ENCODE data around the gene FAM53C.
"Not testable (repeated sequence)": the region's sequence is repeated elsewhere in the genome, so short reads cannot be mapped to it uniquely, and the experiment has no call there.

Gene FAM53C

DNA sequence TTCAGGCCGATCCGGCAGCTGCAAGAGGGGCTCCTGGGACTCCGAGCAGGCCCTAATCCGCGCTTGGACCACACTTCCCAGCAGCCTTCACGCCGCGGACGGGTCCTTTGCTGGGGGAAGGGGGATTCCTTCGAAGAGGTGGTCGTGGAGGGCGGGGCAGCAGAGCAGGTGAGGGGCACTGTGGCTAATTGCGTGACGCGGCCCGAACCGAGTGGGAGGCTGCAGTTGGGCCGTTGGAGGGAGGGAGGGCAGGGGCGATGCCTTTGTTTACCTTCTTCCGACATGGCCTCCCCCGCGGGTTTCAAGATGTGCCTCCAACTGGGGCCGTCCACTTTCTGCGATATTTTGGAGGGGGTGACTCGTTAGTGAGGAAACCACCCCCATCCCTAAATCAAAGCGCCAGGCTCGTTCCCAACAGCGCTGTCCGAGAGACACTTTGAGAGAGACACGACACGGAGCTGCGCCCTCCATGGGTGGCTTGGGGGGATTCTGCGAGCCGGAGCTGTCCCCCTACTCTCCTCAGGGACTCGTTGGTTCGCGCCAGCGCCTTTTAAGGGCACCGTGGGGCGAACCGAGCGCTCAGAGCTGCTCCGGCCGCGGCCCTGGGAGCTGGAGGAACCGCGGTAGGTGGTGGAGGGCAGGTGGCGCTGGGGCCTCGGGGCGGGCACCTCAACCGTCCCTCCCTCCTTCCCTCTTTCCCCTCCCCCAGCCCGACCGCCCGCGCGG, at the start of gene FAM53C:
FAM53C (plus strand) TSS at position 582 of the 726 bp plus-strand sequence. CDS start 3,070 bp downstream, outside the sequence.
- DNase-seq, result peak; percentile 91

DNA sequence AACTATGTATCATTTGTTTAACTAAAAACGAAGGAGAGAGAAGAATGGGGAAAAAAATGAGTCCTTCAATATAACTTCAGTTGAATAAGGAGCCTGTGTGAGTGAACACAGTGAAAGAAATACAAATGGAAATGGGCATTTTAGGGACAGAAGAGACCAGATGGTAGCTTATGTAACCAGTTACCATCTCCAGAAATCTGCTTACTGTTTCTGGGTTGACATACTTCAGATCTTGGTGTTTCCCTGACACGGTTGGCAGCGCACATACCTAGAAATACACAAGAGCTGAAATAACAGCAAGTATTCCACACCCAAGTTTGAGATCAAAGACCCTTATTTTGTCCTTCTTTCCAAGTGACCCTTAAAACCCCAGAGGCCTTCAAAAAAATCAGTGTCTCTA, 48.8 kb upstream of the FAM53C start:
- DNase-seq, result no peak

DNA sequence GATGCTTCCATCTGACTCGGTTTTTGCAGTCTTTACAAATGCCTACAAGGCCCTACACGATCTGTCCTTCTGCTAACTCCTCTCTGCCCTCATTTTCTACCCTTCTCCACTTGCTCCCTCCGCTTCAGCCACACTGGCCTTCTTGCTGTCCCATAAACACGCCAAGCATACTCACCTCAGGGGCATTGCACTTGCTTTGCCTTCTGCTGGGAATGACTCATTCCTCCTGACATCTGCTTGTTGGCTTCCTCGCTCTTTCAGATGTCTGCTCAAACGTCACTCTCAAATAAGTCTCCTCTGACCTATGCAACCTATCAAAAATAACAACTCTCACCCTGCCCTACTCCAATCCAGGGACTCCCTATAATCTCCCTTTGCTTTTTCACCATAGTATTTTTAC, 34.7 kb upstream of the FAM53C start:
- DNase-seq, result no peak

DNA sequence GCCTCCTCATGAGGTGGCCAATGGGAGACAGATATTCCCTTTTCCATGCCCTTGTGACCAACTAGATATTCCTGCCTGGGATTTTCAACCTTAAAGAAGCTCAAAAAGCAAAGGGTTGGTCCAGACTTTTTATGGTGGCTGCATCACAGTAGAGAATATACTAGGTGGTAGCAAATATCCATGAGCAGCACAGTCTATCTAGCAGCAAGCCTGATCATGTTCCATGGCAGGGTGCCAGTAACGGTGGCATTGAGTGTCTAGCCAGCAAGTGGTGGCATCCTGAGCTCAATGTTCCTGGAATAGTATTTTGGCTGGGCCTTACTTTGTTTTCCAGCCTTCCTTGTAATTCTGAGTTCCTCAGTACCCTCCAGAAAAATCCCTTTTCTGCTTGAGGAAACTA, 32.3 kb upstream of the FAM53C start:
- DNase-seq, result no peak

DNA sequence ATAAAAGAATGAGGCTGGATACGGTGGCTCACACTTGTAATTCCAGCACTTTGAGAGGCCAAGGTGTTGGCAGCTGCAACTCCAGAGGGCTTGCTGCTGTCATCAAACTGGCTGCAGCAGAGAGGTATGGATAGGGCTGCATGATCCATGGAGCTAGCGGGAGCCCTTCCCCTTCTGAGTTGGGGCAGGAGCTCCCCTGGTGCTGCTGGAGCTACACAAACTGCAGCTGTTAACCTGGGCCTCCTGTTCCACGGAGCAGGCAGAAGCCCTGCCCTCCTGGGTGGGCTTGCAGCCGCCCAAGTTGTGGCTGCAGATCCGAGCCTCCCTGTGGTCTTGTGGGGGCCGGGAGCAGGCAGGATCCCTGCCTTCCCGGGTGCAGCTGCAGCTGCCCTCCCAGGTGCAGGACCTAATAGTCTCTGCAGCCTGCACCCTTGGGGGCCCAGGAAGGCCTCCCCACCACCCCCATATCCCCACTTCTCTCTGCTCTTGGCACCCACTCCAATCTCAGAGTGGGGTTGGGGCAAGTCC, 22.3 kb upstream of the FAM53C start:
- DNase-seq, result no peak

DNA sequence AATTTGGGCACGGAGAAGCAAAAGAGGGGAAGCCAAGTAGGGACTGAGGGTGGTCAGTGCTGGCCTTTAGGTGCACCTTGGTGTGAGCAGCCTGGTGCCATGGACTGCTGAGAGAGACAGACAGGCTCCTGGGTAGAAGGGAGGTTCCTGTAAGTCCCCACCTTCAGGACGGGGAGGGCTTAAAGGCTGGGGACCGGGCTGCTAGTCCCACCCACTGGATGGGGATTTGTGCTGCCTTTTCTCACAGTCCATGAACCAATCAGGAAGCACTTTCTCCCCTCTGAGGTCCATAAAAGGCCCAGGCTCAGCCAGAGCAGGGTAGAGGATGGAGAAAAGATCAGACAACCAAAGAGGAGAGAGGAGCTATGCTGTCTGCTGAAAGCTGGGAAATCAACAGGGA, 21.7 kb upstream of the FAM53C start:
- no peak for DNase-seq

DNA sequence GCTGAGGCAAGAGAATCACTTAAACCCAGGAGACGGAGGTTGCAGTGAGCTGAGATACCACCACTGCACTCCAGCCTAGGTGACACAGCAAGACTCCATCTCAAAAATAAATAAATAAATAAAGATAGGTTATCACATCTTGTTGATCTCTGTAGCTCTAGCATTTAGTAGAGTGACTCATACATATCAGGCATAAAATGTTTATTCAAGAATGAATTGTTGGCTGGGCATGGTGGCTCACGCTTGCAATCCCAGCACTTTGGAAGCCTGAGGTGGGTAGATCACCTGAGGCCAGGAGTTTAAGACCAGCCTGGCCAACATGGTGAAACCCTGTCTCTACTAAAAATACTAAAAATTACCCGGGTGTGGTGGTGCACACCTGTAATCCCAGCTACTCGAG, 19.9 kb upstream of the FAM53C start:
- not testable (repeated sequence) for DNase-seq

DNA sequence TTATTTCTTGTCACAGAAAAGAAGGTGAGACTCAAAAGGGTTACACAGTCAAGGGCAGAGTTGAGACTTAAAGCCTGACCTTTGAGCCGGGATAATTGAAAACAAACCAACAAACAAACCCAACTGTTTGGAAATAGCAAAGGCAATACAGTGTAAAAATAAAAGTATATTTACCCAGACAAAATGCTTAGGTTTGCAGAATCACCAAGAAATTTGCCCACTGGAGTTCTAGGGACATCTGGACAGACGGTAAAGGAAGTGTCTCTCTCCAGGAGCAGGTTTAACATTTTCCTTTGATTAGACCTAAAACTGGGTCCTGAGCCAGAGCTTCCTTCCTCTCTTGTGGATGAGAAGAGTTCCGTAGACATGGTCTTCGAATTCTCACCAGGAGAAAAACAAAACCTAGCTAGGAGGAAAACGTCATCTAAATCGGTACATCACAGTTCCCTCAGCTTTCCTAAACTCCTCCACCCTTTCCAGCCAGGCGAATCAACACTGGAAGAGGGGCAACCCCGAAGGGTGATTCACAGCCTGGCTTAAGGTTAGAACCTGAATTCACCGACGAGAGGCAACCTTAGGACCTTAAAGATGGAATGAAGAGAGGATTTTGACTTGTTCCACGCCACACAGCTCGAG, 7.1 kb upstream of the FAM53C start:
- DNase-seq, result no peak

DNA sequence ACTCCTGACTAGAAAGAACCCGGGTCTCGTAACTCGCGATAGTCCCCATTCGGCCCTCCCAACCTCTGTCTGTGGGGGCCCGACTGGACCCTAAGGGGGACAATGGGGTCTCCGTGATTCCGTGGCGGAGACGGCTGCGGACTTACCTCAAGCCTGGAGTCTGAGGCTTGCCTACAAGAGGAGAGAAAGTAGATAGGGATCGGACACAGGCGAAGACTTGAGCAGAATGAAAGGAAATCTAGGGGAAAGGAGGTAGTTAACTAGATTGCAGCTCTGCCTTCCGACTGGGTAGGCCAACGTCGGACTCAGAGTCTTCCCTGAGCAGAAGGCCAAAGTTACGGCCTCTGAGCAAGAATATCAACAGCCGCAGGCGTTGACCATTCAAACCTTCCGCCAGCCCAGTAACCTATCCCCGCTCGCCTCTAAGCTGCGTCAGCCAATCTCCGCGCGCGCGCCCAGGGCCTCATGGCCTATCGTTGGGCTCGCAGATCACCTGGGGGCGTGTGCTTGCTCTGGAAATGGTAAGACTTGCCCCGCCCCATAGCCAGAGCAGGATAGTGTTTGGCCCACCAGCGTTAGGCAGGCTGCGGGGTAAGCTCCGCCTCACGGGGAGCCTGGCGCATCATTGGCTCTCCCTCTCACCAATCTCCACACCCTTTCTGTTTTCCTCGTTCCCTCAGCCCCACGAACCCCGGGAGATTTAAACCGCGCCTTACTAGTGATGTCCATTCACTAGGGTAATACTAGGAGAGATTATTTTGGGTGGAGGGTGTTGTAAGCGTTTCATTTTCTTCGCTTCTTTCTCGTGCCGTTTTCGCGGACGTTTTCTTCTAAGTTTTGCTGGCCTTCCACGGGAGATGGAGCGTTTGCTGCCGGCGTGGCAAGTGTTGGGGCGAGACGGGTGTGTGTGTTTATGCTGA, 6.4 kb upstream of the FAM53C start, which contains the start of gene CDC25C:
CDC25C (minus strand) TSS at position 356 of the 920 bp plus-strand sequence. CDS start 624 bp downstream, outside the sequence.
- peak; percentile 98 for DNase-seq

DNA sequence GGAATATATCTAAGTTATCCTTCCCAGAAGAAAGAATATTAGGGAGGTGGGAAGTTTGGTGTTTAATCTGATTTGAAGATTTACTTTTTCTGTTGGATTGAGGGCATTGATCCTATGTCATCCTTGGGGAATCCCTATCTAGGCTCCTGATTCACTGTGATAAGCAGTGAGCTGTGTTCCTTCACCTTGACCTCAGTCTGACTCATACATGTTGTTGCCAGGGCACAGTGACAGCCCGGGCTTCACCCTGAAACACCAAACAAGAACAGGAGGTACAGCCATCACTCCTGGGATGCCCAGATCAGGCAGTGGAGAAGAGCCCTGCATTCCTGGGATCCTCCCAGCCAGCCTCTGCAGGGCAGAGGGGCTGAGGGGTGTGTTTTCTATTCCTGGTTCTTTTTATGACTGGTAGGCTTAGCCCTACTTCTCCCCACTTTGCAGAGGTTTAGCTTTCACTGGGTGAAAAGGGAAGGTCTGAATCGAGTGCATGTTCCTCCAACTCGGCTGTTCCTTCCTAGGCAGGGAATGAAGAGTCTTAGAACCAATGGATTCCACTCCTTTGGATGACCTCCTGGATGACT, 3.1 kb upstream of the FAM53C start:
- no peak for DNase-seq

DNA sequence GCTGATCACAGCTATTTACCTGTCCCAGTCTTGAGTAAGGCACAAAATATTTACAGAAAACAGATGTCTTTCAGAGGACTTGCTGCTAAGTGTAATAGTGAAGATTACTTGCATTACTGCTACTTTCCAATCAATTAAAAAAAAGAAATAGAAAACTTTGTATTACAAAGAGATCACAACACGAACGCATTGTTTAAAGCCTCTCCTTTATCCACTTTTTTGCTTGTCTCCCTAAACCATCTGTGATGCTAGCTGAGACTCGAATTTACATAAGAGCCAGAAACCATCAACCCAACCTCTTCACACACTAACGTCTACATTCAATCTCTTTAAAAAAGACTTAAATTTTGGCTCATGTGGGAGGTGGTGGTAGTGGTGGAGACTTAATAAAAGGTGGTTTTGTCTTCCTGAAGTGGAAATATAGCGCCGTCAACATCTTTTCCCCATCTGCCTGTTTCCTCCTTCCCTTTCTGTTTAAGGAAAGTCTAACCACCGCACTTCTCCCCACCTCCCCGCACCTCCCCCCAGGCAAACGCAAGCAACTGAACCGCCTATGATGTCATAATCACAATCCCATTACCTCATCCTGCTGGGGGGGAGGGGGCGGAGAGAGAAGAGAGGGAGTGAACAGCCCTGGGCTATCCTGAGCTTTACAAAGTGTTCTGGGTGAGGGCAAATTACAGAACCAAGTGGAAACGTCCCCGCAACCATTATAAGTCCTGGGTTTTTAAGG, 948 bp upstream of the FAM53C start:
- no peak for DNase-seq

DNA sequence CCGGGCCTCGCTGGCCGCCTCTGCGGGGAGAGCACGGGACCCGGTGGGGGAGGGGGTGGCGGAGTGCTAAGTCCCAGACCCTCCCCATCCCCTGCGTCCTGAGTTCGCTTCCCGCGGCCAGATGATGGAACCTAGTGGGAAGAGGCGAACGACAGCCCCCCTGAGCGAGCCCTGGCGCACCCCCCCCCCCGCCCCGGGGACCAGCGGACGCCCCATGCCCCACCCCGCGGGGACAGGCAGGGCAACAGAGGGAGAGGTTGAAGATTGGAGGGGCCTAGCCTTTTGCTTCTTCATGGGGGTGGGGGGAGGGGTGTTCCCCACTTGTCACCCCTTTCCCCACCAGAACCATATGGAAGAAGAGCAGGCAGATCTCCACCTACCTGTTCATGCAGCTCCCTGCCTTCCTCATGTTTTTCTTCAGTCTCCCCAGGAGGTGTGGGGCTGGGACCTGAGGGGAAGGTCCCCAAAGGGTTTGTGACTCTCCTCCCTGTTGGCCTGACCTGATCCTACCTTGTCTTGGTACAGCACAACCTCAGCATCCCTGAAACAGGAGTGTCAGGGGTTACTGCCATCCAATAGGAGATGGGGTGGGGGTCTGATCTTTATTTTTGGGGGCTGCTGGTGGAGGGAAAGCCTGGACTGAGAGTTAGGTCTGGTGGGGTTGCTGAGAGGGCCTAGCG, 485 bp downstream of the FAM53C start:
- no peak for DNase-seq

DNA sequence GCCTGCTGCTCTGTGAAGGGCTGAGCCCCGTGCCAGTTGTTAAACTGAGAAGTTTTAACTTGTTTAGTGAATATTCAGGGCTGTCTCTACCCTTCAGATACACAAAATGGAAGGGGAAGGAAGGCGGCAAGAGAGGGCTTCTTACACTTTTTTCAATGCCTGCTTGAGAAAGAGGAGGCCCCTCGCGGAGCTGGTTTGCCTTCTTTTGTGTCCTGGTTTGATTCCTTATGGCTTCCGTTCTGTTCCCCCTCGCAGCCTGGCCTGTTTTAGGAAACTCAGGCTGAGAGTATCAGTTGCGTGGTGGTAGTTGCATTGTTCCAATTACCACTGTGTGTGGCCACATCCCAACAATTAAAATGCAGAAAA, 1.0 kb downstream of the FAM53C start:
- no peak for DNase-seq

DNA sequence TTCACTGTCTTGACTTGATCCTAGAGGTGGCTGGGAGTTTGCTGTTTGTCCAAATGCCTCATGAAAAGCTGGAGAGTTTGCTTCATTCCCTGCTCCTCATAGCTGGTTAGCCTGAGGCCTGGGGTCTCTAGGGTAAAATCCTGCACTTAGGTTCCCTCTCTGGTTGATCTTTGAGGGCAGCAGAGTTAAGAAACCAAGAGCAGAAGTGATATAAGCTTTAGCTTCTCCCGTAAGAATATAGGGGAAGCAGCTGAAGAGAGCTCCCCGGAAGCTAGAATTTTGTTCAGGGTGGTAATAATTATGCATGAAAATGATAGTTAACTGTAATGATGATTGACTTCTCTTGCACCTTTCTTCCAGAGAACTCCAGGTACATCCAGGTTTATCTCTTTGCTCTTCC, 1.4 kb downstream of the FAM53C start:
- DNase-seq, result no peak

DNA sequence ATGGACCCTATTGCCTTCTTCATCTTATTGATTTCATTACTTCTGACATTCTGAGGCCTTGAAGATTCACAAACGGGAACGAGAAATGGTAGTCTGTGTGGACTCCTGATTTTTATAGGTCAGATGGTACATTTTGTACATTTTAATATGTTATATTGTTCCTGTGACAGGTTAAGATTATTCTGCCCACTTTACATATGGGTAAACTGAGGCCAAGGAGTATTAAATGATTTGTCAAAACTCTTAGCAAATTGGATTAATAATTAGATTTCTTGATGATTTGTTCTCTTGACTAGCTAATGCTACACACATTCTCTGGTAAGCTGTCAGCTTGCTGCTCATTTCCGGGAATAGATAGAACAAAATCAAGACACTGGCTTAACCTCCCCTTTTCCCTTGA, 1.9 kb downstream of the FAM53C start:
- DNase-seq, result no peak

DNA sequence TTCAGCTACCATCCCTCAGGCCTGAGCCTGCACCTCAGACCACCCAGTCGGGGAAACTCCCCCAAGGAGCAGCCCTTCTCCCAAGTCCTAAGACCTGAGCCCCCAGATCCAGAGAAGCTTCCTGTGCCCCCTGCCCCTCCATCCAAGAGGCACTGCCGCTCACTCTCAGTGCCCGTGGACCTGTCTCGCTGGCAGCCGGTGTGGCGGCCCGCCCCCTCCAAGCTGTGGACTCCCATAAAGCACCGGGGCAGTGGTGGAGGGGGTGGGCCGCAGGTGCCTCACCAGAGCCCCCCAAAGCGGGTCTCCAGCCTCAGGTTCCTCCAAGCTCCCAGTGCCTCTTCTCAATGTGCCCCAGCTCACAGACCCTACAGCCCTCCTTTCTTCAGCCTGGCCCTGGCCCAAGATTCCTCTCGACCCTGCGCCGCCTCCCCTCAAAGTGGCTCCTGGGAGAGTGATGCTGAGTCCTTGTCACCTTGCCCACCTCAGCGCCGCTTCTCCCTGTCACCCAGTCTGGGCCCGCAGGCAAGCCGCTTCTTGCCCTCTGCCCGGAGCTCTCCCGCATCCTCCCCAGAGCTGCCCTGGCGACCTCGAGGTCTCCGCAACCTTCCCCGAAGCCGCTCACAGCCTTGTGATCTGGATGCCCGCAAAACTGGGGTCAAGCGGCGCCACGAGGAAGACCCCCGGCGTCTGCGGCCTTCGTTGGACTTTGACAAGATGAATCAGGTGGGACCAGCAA, 7.0 kb downstream of the FAM53C start:
- no peak for DNase-seq

DNA sequence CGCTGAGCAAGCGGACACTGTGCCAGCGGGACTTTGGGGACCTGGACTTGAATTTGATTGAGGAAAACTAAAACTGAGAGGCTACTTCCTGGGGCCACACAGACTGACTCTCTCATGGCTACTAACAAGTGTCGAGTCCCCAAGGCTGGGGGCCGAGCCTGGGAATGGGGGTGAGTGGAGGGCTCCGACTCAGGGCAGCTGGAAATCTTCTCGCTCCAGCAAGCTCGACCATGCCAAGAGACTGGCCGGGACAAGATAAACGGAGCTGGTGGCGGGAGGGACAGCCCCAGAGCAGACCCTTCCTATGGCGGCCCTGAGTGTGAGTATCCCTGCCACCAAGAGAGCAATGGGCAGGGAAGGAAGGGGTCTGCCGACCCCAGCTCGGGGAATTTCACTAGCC, 8.8 kb downstream of the FAM53C start:
- no peak for DNase-seq

DNA sequence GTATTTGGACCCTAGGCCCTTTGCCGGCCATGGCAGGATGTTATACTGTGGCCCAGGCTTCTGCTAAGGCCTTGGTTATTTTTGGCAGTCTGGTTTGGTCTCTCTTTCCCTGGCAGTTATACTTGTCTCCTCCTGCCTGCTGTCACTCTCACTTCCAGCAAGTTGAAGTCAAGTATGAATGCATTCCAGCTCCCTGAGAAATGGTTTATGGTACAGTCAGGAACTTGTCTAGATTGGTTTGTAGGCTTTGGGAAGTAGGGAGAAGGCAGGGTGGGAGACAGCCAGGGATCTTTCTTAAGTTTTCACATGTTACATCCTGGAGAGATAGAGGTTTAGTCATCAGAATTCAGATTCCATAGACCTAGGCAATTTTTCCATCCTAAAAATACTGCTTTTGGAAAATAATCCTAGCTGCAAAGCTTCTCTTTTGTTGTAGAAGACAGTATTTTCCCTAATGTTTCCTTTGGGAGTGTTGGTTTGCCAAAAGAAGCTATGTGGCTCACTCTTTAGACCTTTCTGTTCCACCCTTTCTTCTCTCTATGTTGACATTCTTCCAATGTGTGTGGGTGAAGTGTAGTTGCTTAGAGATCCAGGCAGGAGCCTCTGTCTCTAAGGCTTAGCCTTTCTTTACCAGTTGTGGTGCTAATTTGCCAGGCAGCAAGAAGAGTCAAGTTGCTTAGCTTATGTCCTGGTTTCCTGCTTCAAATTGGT, 11.9 kb downstream of the FAM53C start:
- DNase-seq, result no peak

DNA sequence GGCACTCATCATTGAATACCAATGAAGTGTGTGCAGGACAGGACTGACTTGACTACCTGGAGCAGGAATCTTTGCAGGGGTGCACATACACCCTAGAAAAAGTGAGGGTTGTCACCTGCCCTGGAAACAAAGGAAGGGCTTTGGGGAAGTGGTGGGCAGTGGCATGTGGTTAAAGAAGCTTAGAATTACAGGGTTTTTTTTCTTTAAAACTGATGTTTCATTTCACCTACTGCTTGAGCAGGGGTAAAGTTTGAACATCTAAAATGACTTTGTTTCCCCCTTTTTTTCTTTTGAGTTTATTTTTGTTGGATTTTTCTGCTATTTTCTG, 12.5 kb downstream of the FAM53C start:
- DNase-seq, result no peak

DNA sequence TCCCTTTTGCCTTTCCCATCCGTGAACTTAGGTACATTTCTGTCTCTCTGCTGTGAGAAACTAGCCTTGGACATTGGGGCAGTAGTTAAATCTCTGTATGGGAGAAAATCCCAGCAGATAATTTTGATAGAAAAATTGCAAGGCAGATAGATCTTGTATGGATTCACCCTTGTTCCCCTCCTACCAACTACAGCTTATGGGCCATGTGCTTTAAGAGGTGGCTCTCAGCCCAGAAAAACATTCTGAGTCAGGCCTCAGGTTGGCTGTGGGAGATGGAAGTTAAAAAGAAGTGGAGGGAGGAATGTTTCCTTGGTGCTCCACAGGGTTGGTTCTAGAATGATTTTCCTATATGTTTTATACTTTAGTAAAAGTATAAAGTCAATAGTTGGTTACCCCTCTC, 13.0 kb downstream of the FAM53C start:
- DNase-seq, result no peak

Measured in activated naive CD4-positive, alpha-beta T cell treated with anti-CD3 and anti-CD28 coated beads, Interleukin-2, amount 50 U/mL, for 16 hours (primary cell).